ENCODE data around the gene LYST.

Gene LYST

DNA sequence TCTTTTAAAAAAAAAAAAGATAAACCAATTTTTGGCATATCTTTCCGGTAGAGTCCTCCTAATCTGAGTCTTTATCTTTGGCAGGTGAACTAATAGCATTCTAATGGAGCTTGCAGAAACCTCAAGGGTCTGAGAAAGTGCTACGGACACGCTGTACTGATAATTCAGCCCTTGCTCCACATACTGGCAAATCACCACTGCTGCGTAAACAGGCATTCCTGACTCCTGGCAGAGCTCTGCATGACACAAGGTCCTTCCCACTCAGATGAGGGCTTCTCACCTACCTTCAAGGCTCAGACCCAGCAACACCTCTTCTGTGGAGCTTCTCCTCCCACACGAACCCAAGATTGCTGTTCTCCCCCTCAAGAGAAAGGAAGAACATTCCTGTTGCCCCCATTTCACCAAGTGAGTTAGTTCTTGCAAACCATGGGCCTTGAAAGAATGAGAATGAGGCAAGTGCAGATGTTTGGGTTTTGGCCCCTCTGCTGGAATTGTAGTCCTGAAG, 48.0 kb downstream of the LYST start:
- TF ChIP-seq, protein P1, sequence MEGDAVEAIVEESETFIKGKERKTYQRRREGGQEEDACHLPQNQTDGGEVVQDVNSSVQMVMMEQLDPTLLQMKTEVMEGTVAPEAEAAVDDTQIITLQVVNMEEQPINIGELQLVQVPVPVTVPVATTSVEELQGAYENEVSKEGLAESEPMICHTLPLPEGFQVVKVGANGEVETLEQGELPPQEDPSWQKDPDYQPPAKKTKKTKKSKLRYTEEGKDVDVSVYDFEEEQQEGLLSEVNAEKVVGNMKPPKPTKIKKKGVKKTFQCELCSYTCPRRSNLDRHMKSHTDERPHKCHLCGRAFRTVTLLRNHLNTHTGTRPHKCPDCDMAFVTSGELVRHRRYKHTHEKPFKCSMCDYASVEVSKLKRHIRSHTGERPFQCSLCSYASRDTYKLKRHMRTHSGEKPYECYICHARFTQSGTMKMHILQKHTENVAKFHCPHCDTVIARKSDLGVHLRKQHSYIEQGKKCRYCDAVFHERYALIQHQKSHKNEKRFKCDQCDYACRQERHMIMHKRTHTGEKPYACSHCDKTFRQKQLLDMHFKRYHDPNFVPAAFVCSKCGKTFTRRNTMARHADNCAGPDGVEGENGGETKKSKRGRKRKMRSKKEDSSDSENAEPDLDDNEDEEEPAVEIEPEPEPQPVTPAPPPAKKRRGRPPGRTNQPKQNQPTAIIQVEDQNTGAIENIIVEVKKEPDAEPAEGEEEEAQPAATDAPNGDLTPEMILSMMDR (conservative IDR thresholded peaks at IDR 0.05; ENCODE audit: low read length), result no peak
- no peak for DNase-seq (ENCODE audit: low read depth)
- no peak overlapping the region for H3K4me3 ChIP-seq (ENCODE audit: low read length)

DNA sequence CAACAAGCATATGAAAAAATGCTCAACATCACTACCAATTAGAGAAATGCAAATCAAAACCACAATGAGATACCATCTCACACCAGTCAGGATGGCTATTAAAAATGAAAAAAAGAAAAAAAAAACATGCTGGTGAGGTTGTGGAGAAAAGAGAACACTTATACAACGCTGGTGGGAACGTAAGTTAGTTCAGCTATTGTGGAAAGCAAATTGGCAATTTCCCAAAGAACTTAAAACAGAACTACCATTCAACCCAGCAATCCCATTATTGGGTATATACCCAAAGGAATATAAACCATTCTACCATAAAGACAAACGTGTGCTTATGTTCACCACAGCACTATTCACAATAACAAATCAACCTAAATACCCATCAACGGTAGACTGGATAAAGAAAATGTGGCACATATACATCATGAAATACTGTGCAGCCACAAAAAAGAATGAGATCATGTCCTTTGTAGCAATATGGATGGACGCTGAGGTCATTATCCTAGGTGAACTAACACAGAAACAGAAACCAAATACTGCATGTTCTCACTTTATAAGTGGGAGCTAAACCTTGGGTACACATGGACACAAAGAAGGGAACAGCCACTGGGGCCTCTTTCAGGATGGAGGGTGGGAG, 49.5 kb downstream of the LYST start:
- H3K4me3 ChIP-seq (ENCODE audit: low read length), result no peak overlapping the region
- no peak for DNase-seq (ENCODE audit: low read depth)
- TF ChIP-seq, protein P1 (conservative IDR thresholded peaks at IDR 0.05; ENCODE audit: low read length), result no peak

DNA sequence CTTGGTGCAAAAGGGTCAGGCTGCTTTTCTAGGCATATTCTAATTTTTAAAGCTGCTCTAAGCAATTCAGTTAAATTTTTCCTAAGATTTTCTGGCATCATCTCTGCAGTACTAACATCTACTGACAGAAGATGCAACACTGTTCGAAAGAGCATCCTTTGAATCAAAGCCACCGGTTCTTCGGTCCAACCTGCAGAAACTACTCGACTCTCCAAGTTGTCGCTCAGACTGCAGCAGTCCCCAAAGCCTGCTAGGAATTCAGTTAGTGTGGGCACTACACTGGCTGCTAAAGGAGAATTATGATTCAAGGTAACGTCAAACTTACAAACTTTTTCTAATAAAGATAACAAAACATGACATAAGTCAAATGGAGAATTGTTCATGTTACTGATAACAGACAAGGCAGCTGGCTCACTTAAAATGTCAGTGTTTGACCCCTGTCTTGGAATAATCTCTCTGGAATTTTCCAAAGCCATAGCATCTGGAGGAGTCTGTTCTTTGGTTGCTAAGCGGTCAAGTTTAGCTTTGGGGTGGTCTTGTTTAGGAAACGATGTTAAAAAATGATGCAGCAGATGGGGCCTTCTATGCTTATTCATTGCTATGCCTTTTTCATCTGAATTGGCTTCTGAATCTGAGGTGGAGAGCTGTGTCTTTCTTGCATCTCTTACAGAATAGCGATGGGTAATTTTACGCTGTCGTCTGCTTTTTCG, 56.9 kb downstream of the LYST start:
- TF ChIP-seq, protein P1 (conservative IDR thresholded peaks at IDR 0.05; ENCODE audit: low read length), result no peak
- H3K4me3 ChIP-seq (ENCODE audit: low read length), result no peak overlapping the region
- DNase-seq (ENCODE audit: low read depth), result no peak

DNA sequence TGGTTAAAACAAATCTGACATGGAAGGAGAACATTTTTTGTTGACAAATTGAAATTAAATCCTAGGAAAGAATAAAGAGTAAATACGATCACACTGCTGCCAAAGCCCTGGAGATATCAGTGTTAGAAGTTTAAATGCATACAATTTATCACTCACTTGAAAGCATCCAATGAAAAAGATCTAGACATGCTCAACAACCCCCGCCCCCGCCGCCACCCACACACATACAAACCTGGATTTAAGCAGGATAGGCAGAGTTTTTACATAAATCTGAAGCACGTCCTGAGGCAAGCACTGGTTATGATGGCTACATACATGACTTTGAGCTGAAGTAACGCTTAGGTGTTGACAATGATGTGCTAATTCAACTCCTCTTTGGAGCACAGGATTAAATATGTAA, 58.5 kb downstream of the LYST start:
- TF ChIP-seq, protein P1 (conservative IDR thresholded peaks at IDR 0.05; ENCODE audit: low read length), result no peak
- no peak overlapping the region for H3K4me3 ChIP-seq (ENCODE audit: low read length)
- DNase-seq (ENCODE audit: low read depth), result no peak

DNA sequence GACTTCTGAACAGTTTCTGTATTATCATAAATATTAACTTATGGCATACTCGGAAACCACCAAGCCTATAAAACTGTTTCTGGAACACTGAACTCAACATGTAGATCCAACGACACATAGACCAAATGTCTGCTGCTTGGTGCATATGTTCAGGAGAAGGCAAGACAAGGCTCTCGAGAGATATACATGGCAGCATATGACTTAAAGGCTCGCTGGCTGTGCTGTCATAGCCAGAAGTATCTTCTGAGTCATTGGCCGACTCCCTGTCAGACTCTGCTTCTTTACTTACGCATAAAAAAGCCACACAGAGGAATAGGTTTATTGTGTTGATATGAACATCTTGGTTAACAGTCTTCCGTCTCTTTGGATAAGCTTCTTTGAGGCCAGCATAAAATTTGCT, 60.6 kb downstream of the LYST start:
- H3K4me3 ChIP-seq (ENCODE audit: low read length), result no peak overlapping the region
- no peak for DNase-seq (ENCODE audit: low read depth)
- TF ChIP-seq, protein P1 (conservative IDR thresholded peaks at IDR 0.05; ENCODE audit: low read length), result no peak

DNA sequence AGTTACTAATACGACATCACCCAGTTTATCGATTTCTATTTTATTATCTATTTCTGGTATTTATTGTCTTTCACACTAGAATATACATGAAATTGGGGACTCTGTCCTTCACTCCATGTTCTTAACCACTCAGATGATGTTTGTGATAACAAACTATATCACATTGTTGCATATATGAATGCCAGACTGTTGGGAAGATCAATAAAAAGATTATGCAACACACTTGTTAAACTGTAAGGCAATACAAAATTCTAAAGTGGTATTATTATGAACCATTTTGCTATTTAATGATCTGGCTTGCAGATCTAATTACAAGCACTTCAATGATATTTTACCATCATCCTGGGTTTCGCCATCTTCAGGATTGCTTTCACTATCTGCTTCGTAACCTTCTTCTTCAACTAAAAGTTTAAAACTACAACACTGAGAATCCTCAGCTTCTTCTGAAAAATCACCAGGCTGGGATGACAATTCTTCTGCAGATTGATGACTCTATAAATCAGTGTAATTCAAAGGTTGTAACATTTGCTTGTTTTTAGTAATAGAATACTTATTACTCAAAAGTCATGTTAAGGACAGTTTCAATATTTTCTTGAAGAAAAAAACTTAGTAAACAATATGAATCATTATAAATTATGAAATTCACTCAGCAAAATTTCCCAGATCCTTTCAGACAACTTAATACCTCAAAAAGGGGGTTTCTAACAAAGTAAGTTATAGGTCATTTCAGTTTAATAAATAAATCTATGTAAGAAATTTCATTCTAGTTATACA, 63.9 kb downstream of the LYST start:
- no peak overlapping the region for H3K4me3 ChIP-seq (ENCODE audit: low read length)
- DNase-seq (ENCODE audit: low read depth), result no peak
- TF ChIP-seq, protein P1 (conservative IDR thresholded peaks at IDR 0.05; ENCODE audit: low read length), result no peak

Data from AG10803 (cell line).